ENCODE results near the gene DEPDC5.

GRCh38 chr22:31892080-31892433, 138.2 kb downstream of the DEPDC5 start:
- TF ChIP-seq CTCF (conservative IDR thresholded peaks at IDR 0.05; ENCODE audit: low read length) (no peak), EZH2phosphoT487 (IDR thresholded peaks at IDR 0.05; ENCODE audit: borderline replicate concordance, low read depth, low read length) (no peak)
